ENCODE results near the gene RNF166.

RNF166 gene

GRCh38 chr16:88706965-88707826, 988 bp upstream of the RNF166 start:
- Histone ChIP-seq H3K4me1 (ENCODE audit: control insufficient read depth, insufficient read depth, low read length, poor library complexity, severe bottlenecking) (peaks cover 41% of the 10 kb centered on the region), H3K9me3 (ENCODE audit: control insufficient read depth, low read length) (no peaks in the 10 kb centered on the region), H3K27me3 (replicated peaks; ENCODE audit: control insufficient read depth, insufficient read depth, low read length, poor library complexity, severe bottlenecking) (no peaks in the 10 kb centered on the region), H3K36me3 (ENCODE audit: control insufficient read depth, insufficient read depth, low read length) (no peaks in the 10 kb centered on the region), H3K4me3 (ENCODE audit: insufficient read depth, low read depth, low read length, poor library complexity, severe bottlenecking) (peak overlapping the region; percentile 80), H3K27ac (ENCODE audit: insufficient read depth, low read length, poor library complexity, severe bottlenecking) (peak overlapping the region; percentile 88)
- DNase-seq: no peak

GRCh38 chr16:88705801-88706228, 393 bp downstream of the RNF166 start:
- H3K4me3 ChIP-seq (ENCODE audit: insufficient read depth, low read depth, low read length, poor library complexity, severe bottlenecking): peak overlapping the region; percentile 80
- peaks cover 53% of the 10 kb centered on the region for H3K4me1 ChIP-seq (ENCODE audit: control insufficient read depth, insufficient read depth, low read length, poor library complexity, severe bottlenecking)
- peak overlapping the region; percentile 88 for H3K27ac ChIP-seq (ENCODE audit: insufficient read depth, low read length, poor library complexity, severe bottlenecking)
- no peaks in the 10 kb centered on the region for H3K9me3 ChIP-seq (ENCODE audit: control insufficient read depth, low read length)
- H3K36me3 ChIP-seq (ENCODE audit: control insufficient read depth, insufficient read depth, low read length): no peaks in the 10 kb centered on the region
- no peaks in the 10 kb centered on the region for H3K27me3 ChIP-seq (replicated peaks; ENCODE audit: control insufficient read depth, insufficient read depth, low read length, poor library complexity, severe bottlenecking)
- no peak for DNase-seq

GRCh38 chr16:88705076-88705684, 1.0 kb downstream of the RNF166 start:
- Histone ChIP-seq H3K27me3 (replicated peaks; ENCODE audit: control insufficient read depth, insufficient read depth, low read length, poor library complexity, severe bottlenecking) (no peaks in the 10 kb centered on the region), H3K4me3 (ENCODE audit: insufficient read depth, low read depth, low read length, poor library complexity, severe bottlenecking) (peak overlapping the region; percentile 80), H3K9me3 (ENCODE audit: control insufficient read depth, low read length) (no peaks in the 10 kb centered on the region), H3K27ac (ENCODE audit: insufficient read depth, low read length, poor library complexity, severe bottlenecking) (peak overlapping the region; percentile 88), H3K4me1 (ENCODE audit: control insufficient read depth, insufficient read depth, low read length, poor library complexity, severe bottlenecking) (peaks cover 59% of the 10 kb centered on the region), H3K36me3 (ENCODE audit: control insufficient read depth, insufficient read depth, low read length) (peaks cover under 1% of the 10 kb centered on the region)
- peak in 2 of 3 donors; percentile 22 to 48 for DNase-seq

GRCh38 chr16:88703486-88704309, 2.5 kb downstream of the RNF166 start:
- Histone ChIP-seq H3K9me3 (ENCODE audit: control insufficient read depth, low read length) (no peaks in the 10 kb centered on the region), H3K36me3 (ENCODE audit: control insufficient read depth, insufficient read depth, low read length) (peaks cover 15% of the 10 kb centered on the region), H3K4me3 (ENCODE audit: insufficient read depth, low read depth, low read length, poor library complexity, severe bottlenecking) (peak overlapping the region; percentile 80), H3K27ac (ENCODE audit: insufficient read depth, low read length, poor library complexity, severe bottlenecking) (peak overlapping the region; percentile 88), H3K27me3 (replicated peaks; ENCODE audit: control insufficient read depth, insufficient read depth, low read length, poor library complexity, severe bottlenecking) (no peaks in the 10 kb centered on the region), H3K4me1 (ENCODE audit: control insufficient read depth, insufficient read depth, low read length, poor library complexity, severe bottlenecking) (peaks cover 74% of the 10 kb centered on the region)
- DNase-seq: peak; percentile 63 to 70 (median 65)

- peak overlapping the region; percentile 80 for H3K4me3 ChIP-seq (ENCODE audit: insufficient read depth, low read depth, low read length, poor library complexity, severe bottlenecking)
- peaks cover 26% of the 10 kb centered on the region for H3K36me3 ChIP-seq (ENCODE audit: control insufficient read depth, insufficient read depth, low read length)
- no peak for DNase-seq
- H3K9me3 ChIP-seq (ENCODE audit: control insufficient read depth, low read length): no peaks in the 10 kb centered on the region
- peak overlapping the region; percentile 88 for H3K27ac ChIP-seq (ENCODE audit: insufficient read depth, low read length, poor library complexity, severe bottlenecking)
- no peaks in the 10 kb centered on the region for H3K27me3 ChIP-seq (replicated peaks; ENCODE audit: control insufficient read depth, insufficient read depth, low read length, poor library complexity, severe bottlenecking)
- peaks cover 84% of the 10 kb centered on the region for H3K4me1 ChIP-seq (ENCODE audit: control insufficient read depth, insufficient read depth, low read length, poor library complexity, severe bottlenecking)
These were observed 3.6 kb downstream of the RNF166 start for GRCh38 chr16:88702371-88703210.

GRCh38 chr16:88701581-88702370, 4.4 kb downstream of the RNF166 start:
- H3K27me3 ChIP-seq (replicated peaks; ENCODE audit: control insufficient read depth, insufficient read depth, low read length, poor library complexity, severe bottlenecking): no peaks in the 10 kb centered on the region
- H3K9me3 ChIP-seq (ENCODE audit: control insufficient read depth, low read length): no peaks in the 10 kb centered on the region
- H3K36me3 ChIP-seq (ENCODE audit: control insufficient read depth, insufficient read depth, low read length): peaks cover 34% of the 10 kb centered on the region
- DNase-seq: no peak
- peak overlapping the region; percentile 80 for H3K4me3 ChIP-seq (ENCODE audit: insufficient read depth, low read depth, low read length, poor library complexity, severe bottlenecking)
- H3K27ac ChIP-seq (ENCODE audit: insufficient read depth, low read length, poor library complexity, severe bottlenecking): peak overlapping the region; percentile 88
- H3K4me1 ChIP-seq (ENCODE audit: control insufficient read depth, insufficient read depth, low read length, poor library complexity, severe bottlenecking): peaks cover 81% of the 10 kb centered on the region

GRCh38 chr16:88700636-88701482, 5.3 kb downstream of the RNF166 start:
- peak overlapping the region; percentile 80 for H3K4me3 ChIP-seq (ENCODE audit: insufficient read depth, low read depth, low read length, poor library complexity, severe bottlenecking)
- peak overlapping the region; percentile 88 for H3K27ac ChIP-seq (ENCODE audit: insufficient read depth, low read length, poor library complexity, severe bottlenecking)
- H3K27me3 ChIP-seq (replicated peaks; ENCODE audit: control insufficient read depth, insufficient read depth, low read length, poor library complexity, severe bottlenecking): no peaks in the 10 kb centered on the region
- no peaks in the 10 kb centered on the region for H3K9me3 ChIP-seq (ENCODE audit: control insufficient read depth, low read length)
- peaks cover 78% of the 10 kb centered on the region for H3K4me1 ChIP-seq (ENCODE audit: control insufficient read depth, insufficient read depth, low read length, poor library complexity, severe bottlenecking)
- peak; percentile 95 to 96 (median 96) for DNase-seq
- peaks cover 43% of the 10 kb centered on the region for H3K36me3 ChIP-seq (ENCODE audit: control insufficient read depth, insufficient read depth, low read length)

GRCh38 chr16:88700322-88700635, 5.9 kb downstream of the RNF166 start:
- Histone ChIP-seq H3K4me1 (ENCODE audit: control insufficient read depth, insufficient read depth, low read length, poor library complexity, severe bottlenecking) (peaks cover 78% of the 10 kb centered on the region), H3K36me3 (ENCODE audit: control insufficient read depth, insufficient read depth, low read length) (peaks cover 47% of the 10 kb centered on the region), H3K27ac (ENCODE audit: insufficient read depth, low read length, poor library complexity, severe bottlenecking) (peak overlapping the region; percentile 88)

More at GRCh38 chr16:88700322-88700635, 5.9 kb downstream of the RNF166 start:
- DNase-seq: no peak
- Histone ChIP-seq H3K4me3 (ENCODE audit: insufficient read depth, low read depth, low read length, poor library complexity, severe bottlenecking) (peak overlapping the region; percentile 80), H3K27me3 (replicated peaks; ENCODE audit: control insufficient read depth, insufficient read depth, low read length, poor library complexity, severe bottlenecking) (no peaks in the 10 kb centered on the region), H3K9me3 (ENCODE audit: control insufficient read depth, low read length) (no peaks in the 10 kb centered on the region)

Data from effector memory CD4-positive, alpha-beta T cell (primary cell).